Nucleus accumbens (tissue), 56 donors: ENCODE data around the gene LOXHD1.
A peak's percentile ranks its signal among the peaks of the same experiment; 100 is the strongest.

Experiments used
- DNase-seq, 56 donors: peaks; one replicate each; lab custom pipeline; 2025; lab: John Stamatoyannopoulos, UW

LOXHD1 gene

DNA sequence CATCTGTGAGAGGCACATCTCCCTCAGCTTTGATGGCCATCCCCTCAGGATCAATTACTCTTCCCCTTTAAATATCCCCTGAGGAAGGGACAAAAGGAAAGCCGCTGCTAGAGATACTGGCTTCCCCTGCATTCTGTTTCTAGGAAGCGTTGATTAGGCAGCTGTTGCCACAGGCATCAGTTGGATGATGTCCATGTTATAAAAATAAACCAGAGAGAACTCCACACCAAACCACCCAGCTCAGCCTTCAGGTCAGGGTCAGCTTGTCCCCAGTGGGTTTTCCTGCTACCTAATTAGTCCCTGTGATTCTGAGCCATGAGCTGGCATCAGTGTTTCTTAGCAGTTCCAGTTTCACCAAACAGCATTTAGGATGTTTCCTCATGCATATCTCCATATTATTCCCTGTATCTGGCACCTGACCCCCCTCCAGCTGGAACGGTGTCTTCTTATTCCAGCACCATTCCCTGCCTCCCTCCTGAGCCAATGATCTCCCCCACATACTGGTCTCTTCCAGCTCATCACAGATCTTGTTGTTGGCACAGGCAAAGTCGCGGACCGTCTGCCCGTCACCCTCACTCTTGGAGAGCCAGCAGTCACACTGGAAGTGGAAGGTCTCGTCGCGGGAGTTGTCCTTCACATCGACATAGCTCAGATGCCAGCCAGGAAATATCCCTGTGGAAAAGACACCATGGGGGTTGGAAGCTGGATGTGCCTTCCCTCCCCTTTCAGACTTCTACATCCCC lies 168.4 kb downstream of the LOXHD1 start:
- no peak for DNase-seq

DNA sequence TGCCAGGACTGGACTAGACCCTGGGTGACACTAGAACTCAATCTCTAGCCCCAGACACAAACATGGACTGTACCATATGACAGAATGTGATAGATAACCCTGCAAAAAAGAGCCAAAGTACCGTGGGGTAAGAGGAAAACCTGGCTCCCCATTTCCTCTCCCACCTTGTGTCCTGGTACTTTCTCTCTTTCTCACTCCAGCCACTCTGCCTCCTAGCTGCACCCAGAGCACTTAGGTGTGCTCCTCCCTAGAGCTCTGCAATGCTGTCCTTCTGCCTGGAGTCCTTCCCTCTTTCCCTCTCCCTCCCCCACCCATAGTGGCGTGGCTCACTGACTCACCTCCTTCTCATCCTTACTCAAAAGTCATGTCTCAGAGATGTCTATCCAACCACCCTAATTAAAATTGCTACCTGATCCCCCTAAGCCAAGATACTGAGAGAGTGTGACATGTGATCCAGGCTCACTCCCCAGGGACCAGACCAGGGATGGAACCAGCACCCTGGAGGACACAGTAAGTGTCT lies 171.3 kb downstream of the LOXHD1 start:
- DNase-seq = no peak

DNA sequence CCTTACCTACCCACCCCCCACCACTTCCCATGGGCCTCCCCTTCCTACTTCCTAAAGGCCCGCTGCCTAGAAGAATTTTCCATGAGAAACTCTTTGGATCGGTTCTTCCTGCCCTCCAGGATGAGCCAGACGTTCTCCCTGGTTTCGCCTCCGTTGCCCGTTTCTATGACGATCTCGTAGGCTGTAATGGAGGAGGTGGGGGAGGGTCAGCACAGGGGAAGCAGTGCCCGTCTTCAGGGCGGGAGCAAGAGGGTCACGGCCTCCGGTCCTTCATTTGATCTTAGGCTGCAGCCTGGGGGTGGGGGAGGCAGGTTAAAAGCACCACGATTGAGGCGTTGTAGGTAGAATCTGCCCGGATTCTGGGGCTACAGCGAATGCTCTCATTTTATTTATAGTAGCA lies 172.0 kb downstream of the LOXHD1 start:
- DNase-seq = peak in 9 of 56 donors; percentile 7 to 53 (median 30)

DNA sequence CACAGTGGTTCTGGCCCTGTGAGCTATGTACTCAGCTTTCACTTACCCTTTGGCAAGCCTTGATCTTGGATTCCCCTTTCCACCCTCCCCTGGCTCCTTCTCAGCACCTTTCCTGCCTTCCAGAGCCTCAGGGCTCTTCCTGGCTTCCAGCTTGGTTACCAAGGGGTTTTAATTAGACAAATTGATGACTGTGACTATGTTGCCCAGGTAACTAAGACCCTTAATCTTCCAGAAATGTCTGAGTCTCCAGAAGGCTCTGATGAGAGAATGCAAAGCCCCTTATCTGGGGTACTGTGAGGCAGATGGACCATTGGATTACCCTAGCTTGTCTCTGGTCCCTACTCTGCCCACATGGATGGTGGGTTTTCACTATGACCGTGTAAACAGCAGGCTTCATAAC lies 174.2 kb downstream of the LOXHD1 start:
- no peak for DNase-seq

DNA sequence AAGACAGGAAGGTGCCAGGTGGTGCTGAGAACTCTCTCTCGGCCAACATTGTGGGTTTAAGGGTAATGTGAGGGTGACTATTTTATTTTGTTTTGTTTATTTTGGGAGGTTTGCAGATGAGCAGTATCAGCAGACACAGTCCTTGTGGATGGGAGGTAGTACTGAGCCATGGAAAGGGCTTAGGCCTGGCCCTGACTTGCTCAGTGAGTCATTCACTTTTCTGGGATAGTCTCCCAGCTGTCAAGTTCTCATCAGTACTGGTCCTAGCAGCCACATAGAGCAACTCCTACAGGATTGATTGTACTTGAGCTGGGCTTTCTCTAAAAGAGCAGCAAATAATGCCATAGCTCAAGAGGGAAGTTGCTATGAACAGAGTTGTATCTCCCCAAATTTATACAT lies 175.2 kb downstream of the LOXHD1 start:
- DNase-seq = no peak

DNA sequence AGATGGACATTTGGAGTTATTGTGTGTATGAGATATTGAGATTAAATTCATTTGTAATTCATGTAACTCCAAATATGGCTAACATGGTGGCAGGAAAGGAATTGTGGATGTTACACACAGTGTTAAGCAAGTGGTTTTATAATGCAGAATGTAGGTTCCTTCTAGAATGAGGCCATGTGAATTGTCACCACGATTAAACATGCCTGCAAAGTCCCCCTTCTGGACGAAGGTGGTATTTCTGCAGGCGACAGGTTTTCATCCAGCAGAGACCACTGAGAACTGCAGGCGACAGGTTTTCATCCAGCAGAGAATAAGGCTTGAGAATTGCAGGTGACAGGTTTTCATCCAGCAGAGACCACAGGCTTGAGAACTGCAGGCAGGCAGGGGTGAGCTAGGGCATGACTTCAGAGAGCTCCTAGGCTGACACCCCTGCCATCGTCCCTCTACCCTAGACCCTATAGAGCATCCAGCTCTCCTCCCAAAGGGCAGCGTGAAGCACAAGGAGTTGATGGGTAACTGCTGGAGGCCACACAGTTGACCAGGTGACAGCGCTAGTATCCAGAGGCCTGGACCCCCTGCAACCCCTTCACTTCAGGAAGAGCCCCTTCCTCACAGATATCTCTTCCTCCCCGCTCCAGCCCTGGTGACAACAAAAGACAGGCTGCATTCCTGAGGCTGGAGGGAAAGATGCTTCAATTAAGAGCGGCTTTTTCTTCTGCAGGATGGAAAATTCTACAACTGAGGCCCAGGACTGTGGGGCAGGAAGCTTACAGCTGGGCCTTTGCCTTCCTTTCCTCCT lies 175.8 kb downstream of the LOXHD1 start:
- peak in 3 of 56 donors; percentile 2 to 55 (median 5) for DNase-seq

DNA sequence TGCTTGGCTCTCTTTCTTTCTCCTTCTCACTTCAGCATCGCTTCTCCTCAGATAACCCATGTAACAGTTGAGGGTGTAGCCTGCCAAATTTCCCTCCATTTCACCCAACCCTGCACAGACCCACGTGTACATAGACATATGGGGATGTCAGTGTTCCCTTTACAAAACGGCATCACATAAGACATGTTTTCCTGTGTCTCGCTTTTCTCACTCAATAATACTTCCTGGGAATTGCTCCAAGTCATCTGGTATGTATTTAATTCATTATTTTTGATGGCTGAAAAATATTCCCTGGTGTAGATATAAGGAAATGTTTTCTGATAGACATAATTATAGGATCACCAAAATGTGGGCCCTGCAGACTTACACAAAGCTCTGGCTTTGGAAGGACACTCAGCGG lies 176.8 kb downstream of the LOXHD1 start:
- no peak for DNase-seq

DNA sequence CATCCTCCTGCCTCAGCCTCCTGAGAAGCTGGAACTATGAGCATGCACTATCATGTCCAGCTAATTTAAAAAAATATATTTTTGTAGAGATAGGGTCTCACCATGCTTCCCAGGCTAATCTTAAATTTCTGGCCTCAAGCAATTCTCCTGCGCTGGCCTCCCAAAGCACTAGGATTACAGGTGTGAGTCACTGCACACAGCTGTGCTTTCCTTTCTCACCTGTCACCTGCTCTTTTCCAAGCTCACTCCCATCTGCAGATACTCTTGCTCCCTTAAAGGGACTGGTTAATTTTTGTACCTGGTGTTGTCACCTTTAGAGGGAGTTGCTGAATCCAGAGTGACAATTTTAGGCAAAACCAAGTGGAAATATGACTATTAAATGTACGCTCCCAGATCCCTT lies 178.2 kb downstream of the LOXHD1 start:
- no peak for DNase-seq

DNA sequence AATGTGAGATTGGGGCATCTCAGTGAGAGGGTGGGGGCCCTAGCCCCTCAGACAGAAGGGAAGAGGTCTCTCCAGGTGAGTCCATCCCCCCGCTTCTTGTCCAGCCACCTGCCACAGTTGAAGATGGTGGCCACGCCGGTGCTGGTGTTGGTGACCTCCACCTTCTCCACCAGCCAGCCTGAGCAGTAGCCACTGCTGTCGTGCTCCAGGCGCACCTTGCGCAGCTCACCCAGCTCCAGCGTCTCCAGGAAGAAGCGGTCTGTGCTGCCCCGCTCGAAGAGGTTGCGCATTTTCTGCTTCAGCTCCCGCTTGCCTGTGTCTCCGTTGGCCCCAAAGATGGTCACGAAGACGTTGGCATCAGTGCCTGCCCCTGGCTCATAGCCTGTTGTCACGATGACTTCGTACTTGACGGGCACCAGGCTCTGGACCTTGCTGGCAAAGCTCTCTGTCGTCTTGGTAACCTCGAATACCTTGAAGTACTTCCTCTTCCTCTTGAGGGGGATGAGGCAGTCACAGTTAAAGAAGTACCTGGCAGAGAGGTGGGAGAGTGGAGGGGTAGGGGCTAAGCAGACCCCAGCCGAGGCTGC lies 179.5 kb downstream of the LOXHD1 start:
- no peak for DNase-seq

DNA sequence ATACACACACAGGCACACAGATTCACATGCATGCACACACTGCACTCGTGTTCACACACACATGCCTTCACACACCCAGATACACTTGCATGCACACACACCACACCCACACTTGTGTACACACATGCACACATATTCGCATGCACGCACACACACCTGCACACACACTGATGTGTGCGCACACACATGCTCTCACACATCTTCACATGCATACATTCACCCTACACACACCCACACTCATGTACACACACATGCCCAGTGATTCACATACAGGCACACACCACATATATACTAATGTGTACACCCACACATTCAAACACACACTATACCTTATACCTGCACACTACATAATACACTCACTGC lies 181.6 kb downstream of the LOXHD1 start:
- DNase-seq = no peak

DNA sequence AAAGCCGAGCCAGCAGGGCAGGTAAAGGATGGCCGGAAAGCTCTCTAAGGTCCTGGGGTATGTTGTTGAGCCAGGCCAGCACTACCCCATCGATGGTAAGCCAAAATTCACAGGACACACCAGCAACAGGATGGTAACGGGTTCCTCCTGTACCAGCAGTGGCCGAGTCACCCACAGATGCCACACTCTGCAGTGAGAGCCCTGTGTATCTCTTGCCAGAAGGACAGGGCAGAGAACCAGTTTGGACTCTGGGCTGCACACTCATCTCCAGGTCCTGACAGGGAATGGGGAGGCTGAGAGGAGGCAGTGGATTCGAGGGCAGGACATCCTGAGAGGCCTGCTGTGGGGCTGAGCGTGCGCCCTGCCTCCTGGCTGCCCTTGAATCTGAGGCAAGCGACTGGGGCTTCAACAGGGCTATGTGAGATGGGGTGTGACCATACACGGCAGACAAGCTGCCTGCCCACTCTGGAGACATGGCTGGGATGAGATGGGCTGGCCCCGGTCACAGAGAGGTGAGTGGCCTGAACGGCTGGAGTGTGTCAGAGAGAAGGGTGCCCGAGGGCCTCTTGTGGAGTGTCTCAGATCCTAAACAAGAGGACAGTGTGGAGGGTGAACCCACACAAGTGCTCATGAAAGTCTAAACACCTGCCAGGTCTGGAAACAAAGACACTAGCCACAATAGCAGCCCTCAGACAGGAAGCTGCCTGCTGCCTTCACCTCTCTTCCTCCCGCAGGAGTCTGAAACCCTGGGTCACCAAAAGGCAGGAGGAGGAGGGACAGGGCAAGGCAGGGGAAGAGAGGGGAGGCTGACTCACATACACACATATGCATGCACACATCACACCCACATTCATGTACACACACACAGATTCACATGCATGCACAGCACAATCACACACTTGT lies 182.3 kb downstream of the LOXHD1 start:
- no peak for DNase-seq

DNA sequence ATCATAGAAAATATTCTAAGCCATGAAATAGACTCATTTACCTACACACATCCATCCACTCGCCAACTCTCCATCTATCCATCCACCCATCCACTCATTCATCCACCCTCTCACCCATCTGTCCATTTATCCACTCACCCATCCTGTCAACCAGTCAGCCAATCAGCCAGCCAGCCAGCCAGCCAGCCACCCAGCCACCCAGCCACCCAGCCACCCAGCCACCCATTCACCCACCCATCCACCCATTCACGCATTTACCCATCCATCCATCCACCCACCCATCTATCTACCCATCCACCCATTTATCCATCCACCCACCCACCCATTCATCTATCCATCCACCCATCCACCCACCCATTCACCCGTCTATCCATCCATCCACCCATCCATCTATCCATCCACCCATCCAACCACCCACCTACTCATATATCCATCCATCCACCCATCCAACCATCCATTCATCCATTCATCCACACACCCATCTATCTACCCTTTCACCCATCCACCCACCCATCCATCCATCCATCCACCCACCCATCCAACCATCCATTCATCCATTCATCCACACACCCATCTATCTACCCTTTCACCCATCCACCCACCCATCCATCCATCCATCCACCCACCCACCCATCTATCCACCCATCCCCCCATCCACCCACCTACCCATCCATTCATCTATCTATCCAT lies 185.1 kb downstream of the LOXHD1 start:
- DNase-seq = no peak

DNA sequence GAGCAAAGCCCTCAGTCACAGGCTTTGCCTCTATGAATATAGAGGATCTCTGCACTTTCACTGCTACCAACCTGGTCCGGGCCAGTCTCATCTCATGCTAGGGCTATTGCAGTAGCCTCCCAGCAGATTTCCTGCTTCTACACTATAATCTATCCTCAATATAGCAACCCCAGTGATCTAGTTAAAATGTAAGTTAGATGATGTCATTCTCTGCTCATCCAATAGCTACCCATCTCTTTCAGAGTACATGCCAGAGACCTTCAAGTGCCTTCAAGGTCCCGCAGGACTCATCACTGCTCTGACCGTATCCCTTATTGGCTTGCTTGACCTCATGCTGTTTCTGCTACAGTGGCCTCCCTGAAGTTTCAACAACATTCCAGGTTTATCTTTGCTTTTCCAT lies 186.3 kb downstream of the LOXHD1 start:
- no peak for DNase-seq

DNA sequence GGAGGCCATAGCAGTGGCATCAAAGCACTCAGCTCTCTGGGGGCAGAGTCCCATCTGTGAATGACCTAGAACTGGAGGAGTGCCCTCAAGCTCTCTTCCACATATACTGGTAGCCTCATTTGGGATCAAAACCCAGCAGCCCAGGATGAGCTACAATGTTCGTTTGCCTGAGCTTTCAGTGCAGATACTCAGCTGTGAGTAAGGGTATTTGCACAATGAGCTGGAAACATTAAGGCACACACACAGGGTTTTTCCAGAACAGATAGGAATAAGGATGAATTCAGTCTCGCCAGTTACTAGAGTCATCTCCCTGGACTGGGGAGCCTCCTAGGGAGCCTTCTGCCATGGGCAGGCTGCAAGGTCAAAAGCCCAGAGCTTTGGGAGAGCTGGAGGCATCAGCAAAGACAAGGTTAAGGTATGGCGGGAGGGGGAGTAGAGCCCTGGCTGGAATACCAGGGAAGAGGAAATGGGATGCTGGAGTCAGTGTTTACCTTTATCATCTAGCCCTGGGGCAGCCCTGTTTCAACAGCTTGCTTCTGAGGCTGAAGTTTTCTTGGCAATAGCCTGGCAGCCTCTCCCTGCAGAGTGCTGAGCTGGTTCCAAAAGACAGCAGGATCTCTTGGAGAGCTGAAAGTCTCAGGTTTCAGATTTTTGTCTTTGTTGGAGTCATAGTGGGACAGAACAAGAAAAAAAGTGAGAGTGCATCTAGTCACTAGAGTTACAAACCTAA lies 187.7 kb downstream of the LOXHD1 start:
- no peak for DNase-seq

DNA sequence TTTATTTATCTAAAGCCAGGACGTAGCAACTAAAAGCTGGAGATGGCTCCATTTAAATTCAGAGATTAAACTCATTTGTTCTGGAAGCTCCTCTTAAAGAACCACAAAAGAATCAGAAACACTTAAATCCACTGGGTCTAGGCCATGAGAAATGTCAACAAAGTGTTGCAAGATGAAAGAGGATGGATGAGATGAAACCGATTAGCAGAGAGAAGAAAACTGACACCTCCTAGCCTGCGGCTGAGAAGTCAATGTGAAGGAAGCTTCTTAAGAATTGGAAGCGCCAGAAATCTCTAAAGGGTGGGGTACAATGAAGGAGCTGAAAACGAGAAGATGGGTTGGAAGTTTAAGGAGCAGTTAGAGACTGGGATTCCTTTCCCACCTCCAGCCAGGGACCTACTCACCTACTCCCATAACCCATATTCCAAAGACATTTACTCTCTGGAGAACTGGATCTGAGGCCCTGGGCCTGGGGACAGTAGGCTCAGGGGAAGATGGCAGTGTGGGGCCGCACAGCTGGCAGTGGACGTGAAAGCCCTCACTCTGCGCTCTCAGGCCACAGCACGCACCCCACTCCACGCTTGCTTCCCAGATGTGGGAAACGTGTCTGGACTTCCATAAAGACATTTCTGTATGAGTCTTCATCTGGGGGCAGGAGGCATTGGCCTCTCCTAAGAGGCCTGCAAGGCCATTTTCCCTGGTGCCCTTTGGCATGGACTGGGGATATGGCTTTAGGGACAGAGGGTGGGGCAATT lies 188.4 kb downstream of the LOXHD1 start:
- no peak for DNase-seq

DNA sequence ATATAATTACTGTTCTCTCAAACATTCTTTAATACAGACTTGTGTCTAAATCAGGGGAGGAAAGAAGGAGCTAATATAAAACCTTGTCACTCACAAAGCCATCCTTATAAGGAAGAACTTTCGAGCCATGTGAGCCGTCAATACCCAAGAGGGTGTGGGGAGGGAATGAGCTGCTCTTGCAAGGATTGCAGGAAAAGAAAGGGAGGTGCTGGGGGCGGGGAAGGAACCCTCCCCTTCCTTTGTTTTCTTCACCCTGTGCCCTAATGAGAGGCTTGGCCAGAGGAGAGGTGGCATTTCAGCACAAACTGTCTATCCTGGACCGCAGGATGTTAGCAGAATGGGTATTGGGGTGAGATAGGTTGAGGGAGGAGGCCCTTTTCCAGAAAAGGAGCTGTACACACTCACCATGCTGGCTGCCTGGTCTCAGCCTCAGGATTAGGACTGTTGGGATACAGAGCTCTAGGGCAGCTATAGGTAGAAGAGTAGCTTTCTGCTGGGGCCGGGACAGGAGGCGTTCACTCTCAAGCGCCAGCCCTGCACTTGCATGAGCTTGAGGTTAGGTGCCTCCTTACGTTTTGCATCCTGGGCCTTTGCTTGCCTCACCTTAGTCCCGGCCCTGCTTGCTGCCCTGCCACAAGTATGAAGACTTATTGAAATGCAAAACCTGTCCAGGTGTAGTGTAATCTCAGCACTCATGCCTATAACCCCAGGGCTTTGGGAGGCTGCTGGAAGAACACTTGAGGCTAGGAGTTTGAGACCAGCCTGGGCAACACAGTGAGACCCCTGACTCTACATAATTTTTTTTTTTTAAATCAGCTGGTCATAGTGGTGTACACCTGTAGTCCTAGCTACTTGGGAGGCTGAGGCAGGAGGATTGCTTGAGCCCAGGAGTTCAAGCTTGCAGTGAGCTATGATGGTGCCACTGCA lies 190.5 kb downstream of the LOXHD1 start:
- DNase-seq = peak in 1 of 56 donors; percentile 6

DNA sequence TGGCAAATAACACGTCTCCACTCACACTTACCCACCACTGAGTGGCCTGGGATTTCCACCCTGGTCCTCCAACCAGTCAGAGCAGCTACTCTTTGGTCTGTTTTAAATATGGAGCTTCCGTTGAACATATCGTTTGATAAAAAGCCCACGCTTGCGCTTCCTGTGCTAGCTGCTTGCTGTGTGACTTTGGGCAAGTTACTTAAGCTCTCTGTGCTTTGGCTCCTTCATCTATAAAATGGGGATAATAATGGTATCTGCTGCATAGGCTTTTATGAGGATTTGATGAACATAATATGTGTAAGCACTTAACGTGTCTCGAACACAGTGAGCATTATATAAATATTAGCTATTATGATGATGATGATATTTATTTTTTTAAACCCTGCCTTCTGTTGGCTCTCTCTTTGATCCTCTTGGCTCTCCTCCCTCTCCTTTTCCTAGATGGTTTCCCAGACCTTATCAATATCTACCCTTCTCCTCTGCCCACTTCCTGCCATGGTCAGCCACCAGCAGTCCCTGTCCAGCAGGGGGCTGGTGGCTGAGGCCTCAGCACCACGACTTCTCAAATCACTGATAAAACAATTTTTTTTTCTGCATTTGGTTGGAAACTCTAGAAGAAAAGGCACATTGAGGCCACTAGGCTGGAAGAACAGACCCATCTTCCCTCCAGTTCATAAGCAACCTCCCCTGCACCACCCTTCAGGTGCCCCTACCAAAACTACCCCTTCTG lies 191.9 kb downstream of the LOXHD1 start:
- DNase-seq = no peak
